Adrenal gland (tissue), 12 donors: ENCODE data around the gene AGAP1. TPM values are rescaled to one million over a fixed set of nuclear protein-coding genes. Genes with fewer than 3 reads are reported as not detected.

ENCODE experiments used
- DNase-seq, 7 donors: peaks; one replicate each; pipeline ENCODE4 v3.0.0-alpha.2; 2019 to 2020
- H3K27ac ChIP-seq, 5 donors: fragments of 200-600 bp; sonication (generic) in 4 of 5; 1 replicate in 3 of 5; 2 replicates in 2 of 5; pipeline versions ENCODE4 v1.5.1 to v1.8.0; 2016 to 2020; ENCODE audit warnings: mild to moderate bottlenecking in 1 of 5
- H3K27me3 ChIP-seq: fragments of 200-600 bp; 2 replicates; pipeline ENCODE4 v1.8.0; 2021
- H3K36me3 ChIP-seq, 2 donors: fragments of 200-600 bp; replicated peaks in 1 of 2; 1 replicate in 1 of 2; 2 replicates in 1 of 2; pipeline versions ENCODE4 v1.5.1 to v1.8.0; 2018 to 2022
- H3K4me1 ChIP-seq, 2 donors: fragments of 200-600 bp; replicated peaks in 1 of 2; 1 replicate in 1 of 2; 2 replicates in 1 of 2; pipeline versions ENCODE4 v1.5.1 to v1.8.0; 2018 to 2021
- H3K4me3 ChIP-seq, 4 donors: fragments of 200-600 bp; sonication (generic) in 3 of 4; one replicate each; pipeline ENCODE4 v1.5.1; 2016 to 2018
- H3K9me3 ChIP-seq, 3 donors: fragments of 200-600 bp; sonication (generic) in 1 of 3; replicated peaks in 1 of 3; 1 replicate in 2 of 3; 2 replicates in 1 of 3; pipeline versions ENCODE4 v1.5.1 to v1.8.0; 2016 to 2021
- CTCF ChIP-seq, 6 experiments: fragments of 450-650 bp in 4 of 6; fragments of 200-600 bp in 2 of 6; sonication (generic) in 1 of 6; IDR thresholded peaks; 1 replicate in 5 of 6; 2 replicates in 1 of 6; pipeline versions ENCODE4 v1.5.1 to v1.8.0; 2016 to 2021; ENCODE audit warnings: antibody characterized with exemption in 6 of 6, mild to moderate bottlenecking in 2 of 6, moderate library complexity in 1 of 6
- POLR2A ChIP-seq, 2 donors: fragments of 450-650 bp; IDR thresholded peaks; one replicate each; pipeline ENCODE4 v1.6.1; 2017; ENCODE audit warnings: antibody characterized with exemption in 2 of 2, mild to moderate bottlenecking in 2 of 2, moderate library complexity in 1 of 2
- WGBS, 4 donors: extraction: QIAGEN DNeasy Blood & Tissue Kit in 2 of 4; methylation state at CpG; one replicate each; pipeline versions ENCODE4 v1.1.5 to v1.1.7; 2013 to 2017; 5-methylcytosine and 5-hydroxymethylcytosine counted together
- intact Hi-C, 2 donors: fragments of 100-400 bp; cut with DNase I; formaldehyde crosslinking; loops; one replicate each; pipeline versions ENCODE4 v1.14.1 to v1.15.0; 2022 to 2023
- polyA plus RNA-seq, 3 donors: library from polyadenylated mRNA; stranded (reverse); fragments of 200-250 nt in 2 of 3; fragments of 350-450 nt in 1 of 3; fragmentation: Illumina TruSeq in 1 of 3; extraction: RNeasy Lipid Tissue Mini Kit (QIAGEN cat#74804) in 1 of 3; gene quantifications; one replicate each; pipeline ENCODE4 v1.2.3, GENCODE V29; 2013 to 2014
- total RNA-seq, 9 donors: library from RNA; depleted of rRNA in 4 of 9; stranded (reverse); fragments of >200 nt in 4 of 9; fragments of 120-200 nt in 1 of 9; fragmentation: NEBNext Ultra II Directional in 1 of 9; extraction: Animal tissue kit (Norgen Biotek cat#: 25700) in 1 of 9; gene quantifications; one replicate each; pipeline versions ENCODE4 v1.1.0 to v1.2.4, GENCODE V29; 2013 to 2023
- donor health status: healthy with polysubstance abuse.
- donor health status: Bipolar disorder and iron deficiency.
- donor health status: DM: yes; HTN: yes; CAD: no.
- donor health status: DM: no; HTN: no; CAD: no.
- donor health status: DM: no; HTN: no; CAD: no.
- donor health status: DM: yes; HTN: yes; CAD: no.

AGAP1 gene
- total and polyA plus RNA-seq, 12 donors, result 5.3 to 29.6 (median 17.7) TPM

DNA sequence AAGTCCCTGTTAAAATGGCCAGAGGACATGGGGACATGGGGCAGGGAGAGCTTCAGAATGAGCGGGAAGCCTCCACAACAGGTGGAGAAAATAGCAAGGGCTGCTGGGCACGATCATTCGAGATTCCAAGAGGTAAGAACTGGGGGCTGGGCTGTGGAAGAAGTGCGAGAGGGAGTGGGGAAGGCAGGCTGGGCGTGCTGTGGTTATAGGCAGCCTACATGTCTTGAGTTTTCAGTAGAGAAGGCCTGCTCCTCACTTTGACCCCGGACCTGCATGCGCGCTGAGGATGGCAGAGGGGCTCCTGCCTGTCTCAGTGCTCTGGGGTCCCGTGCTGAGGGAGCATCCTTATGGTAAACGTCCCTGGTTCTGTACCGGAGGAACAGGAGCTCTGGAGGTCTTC, 115.5 kb downstream of the AGAP1 start:
- TF ChIP-seq CTCF (IDR thresholded peaks at IDR 0.05) (no peak), POLR2A (IDR thresholded peaks at IDR 0.05) (no peak)
- intact Hi-C loops, result no loop called here
- H3K27ac ChIP-seq, result no peak overlapping the region
- no peaks in the 10 kb centered on the region for H3K27me3 ChIP-seq
- no peaks in the 10 kb centered on the region for H3K36me3 ChIP-seq
- DNase-seq, result no peak
- no peak overlapping the region for H3K4me3 ChIP-seq
- H3K9me3 ChIP-seq, result no peaks in the 10 kb centered on the region
- 93 to 96% (median 96%) methylated on average over 8 to 11 of the region's 11 CpGs for WGBS, 4 donors
- peaks cover 0 to 18% of the 10 kb centered on the region in 2 donors for H3K4me1 ChIP-seq

DNA sequence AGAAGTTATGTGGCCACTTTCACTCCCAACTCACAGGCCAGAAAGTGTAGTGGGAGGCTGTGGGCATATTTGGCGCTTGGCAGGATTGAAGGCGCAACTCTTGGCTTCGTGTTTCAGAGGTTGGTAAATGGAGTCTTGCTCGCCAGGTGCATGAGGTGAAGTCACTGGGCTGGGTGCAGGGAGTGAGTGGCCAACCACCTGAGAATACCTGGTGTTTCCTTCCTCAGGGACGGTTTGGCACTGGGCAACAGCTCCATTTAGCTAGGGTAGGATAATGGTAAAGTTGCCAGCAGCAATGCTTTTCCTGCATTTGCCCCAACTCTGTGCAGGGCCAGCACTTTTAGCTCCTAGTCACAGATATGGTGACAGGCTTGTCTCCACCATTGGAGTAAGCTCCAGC, 115.9 kb downstream of the AGAP1 start:
- intact Hi-C loops, result no loop called here

GRCh38 chr2:235610696-235611257, 116.9 kb downstream of the AGAP1 start:
- peaks cover 8 to 29% of the 10 kb centered on the region in 2 donors for H3K4me1 ChIP-seq
- intact Hi-C loops, result no loop called here
- H3K4me3 ChIP-seq, result no peak overlapping the region
- H3K36me3 ChIP-seq, result no peaks in the 10 kb centered on the region
- H3K27me3 ChIP-seq, result no peaks in the 10 kb centered on the region
- DNase-seq, result peak in 3 of 7 donors; percentile 29 to 51 (median 44)
- 61 to 71% (median 65%) methylated on average over 11 to 12 of the region's 12 CpGs for WGBS, 4 donors
- H3K9me3 ChIP-seq, result no peaks in the 10 kb centered on the region
- TF ChIP-seq POLR2A (IDR thresholded peaks at IDR 0.05), result no peak
- TF ChIP-seq CTCF (IDR thresholded peaks at IDR 0.05), result no peak
- no peak overlapping the region for H3K27ac ChIP-seq

More for the DNA sequence above, 115.9 kb downstream of the AGAP1 start:
- 95 to 100% (median 98%) methylated on average over 5 of the region's 5 CpGs; no CpG with 5 or more reads in 1 of the 4 donors for WGBS, 4 donors
- TF ChIP-seq CTCF (IDR thresholded peaks at IDR 0.05), result no peak
- TF ChIP-seq POLR2A (IDR thresholded peaks at IDR 0.05), result no peak
- H3K9me3 ChIP-seq, result no peaks in the 10 kb centered on the region
- H3K36me3 ChIP-seq, result no peaks in the 10 kb centered on the region
- DNase-seq, result no peak
- H3K27me3 ChIP-seq, result no peaks in the 10 kb centered on the region
- no peak overlapping the region for H3K27ac ChIP-seq
- peaks cover 0 to 22% of the 10 kb centered on the region in 2 donors for H3K4me1 ChIP-seq
- H3K4me3 ChIP-seq, result no peak overlapping the region

DNA sequence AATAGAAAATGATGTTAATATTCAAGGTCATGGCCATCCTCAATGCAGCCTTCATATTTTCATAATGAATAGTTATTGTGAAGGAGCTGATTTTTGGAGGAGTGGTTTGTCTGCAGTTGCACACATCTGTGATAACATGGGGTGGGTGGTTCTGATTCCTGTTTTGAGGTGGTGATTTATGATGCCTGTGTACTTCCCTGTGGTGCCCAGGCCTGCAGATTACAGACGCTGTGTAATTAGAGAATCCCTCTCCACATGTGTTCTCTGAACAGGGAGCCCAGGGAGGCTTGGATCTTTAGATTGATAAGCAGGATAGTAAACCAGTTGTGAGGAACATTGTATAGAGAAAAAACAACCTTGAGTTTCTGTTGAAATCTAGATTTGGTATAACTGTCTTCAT, 117.5 kb downstream of the AGAP1 start:
- Histone ChIP-seq H3K36me3 (no peaks in the 10 kb centered on the region), H3K27ac (no peak overlapping the region), H3K27me3 (no peaks in the 10 kb centered on the region), H3K4me3 (no peak overlapping the region), H3K4me1 (peaks cover 8 to 26% of the 10 kb centered on the region in 2 donors), H3K9me3 (no peaks in the 10 kb centered on the region)
- DNase-seq, result no peak
- 44 to 74% (median 64%) methylated on average over 1 of the region's 1 CpG for WGBS, 4 donors
- TF ChIP-seq CTCF (IDR thresholded peaks at IDR 0.05), result no peak
- TF ChIP-seq POLR2A (IDR thresholded peaks at IDR 0.05), result no peak
- intact Hi-C loops, result no loop called here
